DND-41 (cell line): ENCODE results near the gene S100A7.

ENCODE experiments used
- ATAC-seq: fragments of 200-7000 bp; cut with Tn5 transposase; 3 replicates; pipeline ENCODE4 v1.9.1; 2021; ENCODE audit warnings: low read depth; ENCODE audit not compliant: insufficient read depth
- DNase-seq: peaks from one replicate; pipeline ENCODE4 v3.0.0-alpha.2; 2020
- H2AFZ ChIP-seq: 2 replicates; pipeline ENCODE4 v1.6.0; 2012; ENCODE audit warnings: low read depth, low read length
- H3K27ac ChIP-seq: 2 replicates; pipeline ENCODE4 v1.5.1; 2012; ENCODE audit warnings: low read length, inconsistent platforms
- H3K27me3 ChIP-seq: fragments of 200-600 bp; sonication (generic); 2 replicates; pipeline ENCODE4 v1.6.0; 2012; ENCODE audit warnings: low read length, mild to moderate bottlenecking, inconsistent platforms; ENCODE audit not compliant: insufficient read depth, poor library complexity
- H3K36me3 ChIP-seq: 2 replicates; pipeline ENCODE4 v1.5.1; 2012; ENCODE audit warnings: low read length, inconsistent platforms; ENCODE audit not compliant: insufficient read depth
- H3K4me1 ChIP-seq: 2 replicates; pipeline ENCODE4 v1.5.1; 2012; ENCODE audit warnings: mild to moderate bottlenecking, low read length; ENCODE audit not compliant: insufficient read depth
- H3K4me2 ChIP-seq: 2 replicates; pipeline ENCODE4 v1.6.0; 2012; ENCODE audit warnings: mild to moderate bottlenecking, moderate library complexity, low read length, inconsistent platforms; ENCODE audit not compliant: insufficient read depth
- H3K4me3 ChIP-seq, 2 experiments: fragments of 200-600 bp in 1 of 2; shearing (Covaris generic) in 1 of 2; 2 replicates each; pipeline ENCODE4 v1.5.1; 2012 to 2016; ENCODE audit warnings: inconsistent platforms in 2 of 2, low read length in 2 of 2, mild to moderate bottlenecking in 2 of 2, low read depth in 1 of 2, moderate library complexity in 1 of 2
- H3K79me2 ChIP-seq: 2 replicates; pipeline ENCODE4 v1.6.0; 2012; ENCODE audit warnings: low read length, inconsistent platforms; ENCODE audit not compliant: insufficient read depth
- H3K9ac ChIP-seq: 2 replicates; pipeline ENCODE4 v1.6.0; 2012; ENCODE audit warnings: low read depth, mild to moderate bottlenecking, inconsistent platforms, low read length, moderate library complexity
- H3K9me3 ChIP-seq: 2 replicates; pipeline ENCODE4 v1.5.1; 2012; ENCODE audit warnings: low read length, moderate library complexity, mild to moderate bottlenecking, inconsistent platforms; ENCODE audit not compliant: insufficient read depth, severe bottlenecking
- H4K20me1 ChIP-seq: 2 replicates; pipeline ENCODE4 v1.6.0; 2012; ENCODE audit warnings: low read length; ENCODE audit not compliant: insufficient read depth
- EZH2 ChIP-seq: IDR thresholded peaks from 3 replicates; pipeline ENCODE4 v1.6.1; 2012; ENCODE audit warnings: borderline replicate concordance, low read depth, mild to moderate bottlenecking, moderate library complexity, low read length, inconsistent platforms; ENCODE audit not compliant: severe bottlenecking
- TF ChIP-seq, protein P1 (sequence below): IDR thresholded peaks from 2 replicates; pipeline ENCODE4 v1.5.1; 2012; ENCODE audit warnings: borderline replicate concordance, low read length, moderate library complexity, mild to moderate bottlenecking; ENCODE audit not compliant: poor library complexity, severe bottlenecking; ENCODE audit errors: extremely low read depth

Gene S100A7

GRCh38 chr1:153432874-153433681 lies 27.4 kb downstream of the S100A7 start:
- Histone ChIP-seq H3K9ac (no peak overlapping the region), H3K4me3 (no peak overlapping the region), H3K4me2 (no peak overlapping the region), H3K27me3 (peaks cover 2% of the 10 kb centered on the region), H2AFZ (no peak overlapping the region), H3K27ac (no peak overlapping the region), H3K9me3 (no peaks in the 10 kb centered on the region), H3K79me2 (no peaks in the 10 kb centered on the region), H3K36me3 (no peaks in the 10 kb centered on the region), H3K4me1 (no peaks in the 10 kb centered on the region), H4K20me1 (peaks cover 2% of the 10 kb centered on the region; the same call in 1 of the 2 replicates)
- TF ChIP-seq, protein P1, sequence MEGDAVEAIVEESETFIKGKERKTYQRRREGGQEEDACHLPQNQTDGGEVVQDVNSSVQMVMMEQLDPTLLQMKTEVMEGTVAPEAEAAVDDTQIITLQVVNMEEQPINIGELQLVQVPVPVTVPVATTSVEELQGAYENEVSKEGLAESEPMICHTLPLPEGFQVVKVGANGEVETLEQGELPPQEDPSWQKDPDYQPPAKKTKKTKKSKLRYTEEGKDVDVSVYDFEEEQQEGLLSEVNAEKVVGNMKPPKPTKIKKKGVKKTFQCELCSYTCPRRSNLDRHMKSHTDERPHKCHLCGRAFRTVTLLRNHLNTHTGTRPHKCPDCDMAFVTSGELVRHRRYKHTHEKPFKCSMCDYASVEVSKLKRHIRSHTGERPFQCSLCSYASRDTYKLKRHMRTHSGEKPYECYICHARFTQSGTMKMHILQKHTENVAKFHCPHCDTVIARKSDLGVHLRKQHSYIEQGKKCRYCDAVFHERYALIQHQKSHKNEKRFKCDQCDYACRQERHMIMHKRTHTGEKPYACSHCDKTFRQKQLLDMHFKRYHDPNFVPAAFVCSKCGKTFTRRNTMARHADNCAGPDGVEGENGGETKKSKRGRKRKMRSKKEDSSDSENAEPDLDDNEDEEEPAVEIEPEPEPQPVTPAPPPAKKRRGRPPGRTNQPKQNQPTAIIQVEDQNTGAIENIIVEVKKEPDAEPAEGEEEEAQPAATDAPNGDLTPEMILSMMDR = no peak
- TF ChIP-seq EZH2 = no peak
- DNase-seq (no peak), ATAC-seq (no peak)

- H3K9me3 ChIP-seq = no peaks in the 10 kb centered on the region
- no peak overlapping the region for H2AFZ ChIP-seq
- no peak overlapping the region for H3K27ac ChIP-seq
- ATAC-seq (no peak), DNase-seq (no peak)
- peaks cover 2% of the 10 kb centered on the region; the same call in 1 of the 2 replicates for H4K20me1 ChIP-seq
- no peak overlapping the region for H3K4me3 ChIP-seq
- no peak overlapping the region for H3K4me2 ChIP-seq
- no peak overlapping the region for H3K9ac ChIP-seq
- H3K79me2 ChIP-seq = no peaks in the 10 kb centered on the region
- H3K36me3 ChIP-seq = no peaks in the 10 kb centered on the region
- no peaks in the 10 kb centered on the region for H3K4me1 ChIP-seq
- TF ChIP-seq, protein P1 = no peak
- no peak for TF ChIP-seq EZH2
- peaks cover 2% of the 10 kb centered on the region for H3K27me3 ChIP-seq
Observed at GRCh38 chr1:153431928-153432327, 28.5 kb downstream of the S100A7 start.

DNA sequence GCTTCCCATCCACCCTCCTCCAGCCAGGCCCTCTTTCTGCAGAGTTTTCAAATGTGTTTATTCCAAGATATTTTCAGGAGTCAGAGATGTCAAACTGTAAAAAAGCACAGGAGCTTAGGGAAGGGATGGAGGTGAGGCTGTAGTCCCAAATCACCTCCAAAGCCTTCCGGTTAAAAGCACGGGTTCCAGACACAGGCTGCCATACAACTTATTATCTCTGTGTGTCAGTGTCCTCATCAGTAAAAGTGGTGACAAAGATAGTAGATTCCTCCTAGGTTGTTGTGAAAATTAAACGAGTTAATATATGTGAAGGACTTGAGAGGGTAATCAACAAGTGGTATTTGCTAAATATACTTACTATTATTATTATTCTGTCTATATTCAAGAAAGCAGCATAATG lies 29.0 kb downstream of the S100A7 start:
- no peak overlapping the region for H3K27ac ChIP-seq
- DNase-seq (no peak), ATAC-seq (no peak)
- H3K9ac ChIP-seq = no peak overlapping the region
- TF ChIP-seq, protein P1 = no peak
- TF ChIP-seq EZH2 = no peak
- no peaks in the 10 kb centered on the region for H3K79me2 ChIP-seq
- no peaks in the 10 kb centered on the region for H3K36me3 ChIP-seq
- H3K4me2 ChIP-seq = no peak overlapping the region
- no peak overlapping the region for H3K4me3 ChIP-seq
- no peaks in the 10 kb centered on the region for H3K4me1 ChIP-seq
- peaks cover 2% of the 10 kb centered on the region for H3K27me3 ChIP-seq
- H4K20me1 ChIP-seq = peaks cover 2% of the 10 kb centered on the region; the same call in 1 of the 2 replicates
- no peak overlapping the region for H2AFZ ChIP-seq
- no peaks in the 10 kb centered on the region for H3K9me3 ChIP-seq
